ENCODE data around the gene BMPER. TPM values are rescaled to one million over a fixed set of nuclear protein-coding genes. Genes with fewer than 3 reads are reported as not detected.
A peak's percentile ranks its signal among the peaks of the same experiment; 100 is the strongest.

BMPER gene
- total RNA-seq, 1 donor, result 45.4 TPM

DNA sequence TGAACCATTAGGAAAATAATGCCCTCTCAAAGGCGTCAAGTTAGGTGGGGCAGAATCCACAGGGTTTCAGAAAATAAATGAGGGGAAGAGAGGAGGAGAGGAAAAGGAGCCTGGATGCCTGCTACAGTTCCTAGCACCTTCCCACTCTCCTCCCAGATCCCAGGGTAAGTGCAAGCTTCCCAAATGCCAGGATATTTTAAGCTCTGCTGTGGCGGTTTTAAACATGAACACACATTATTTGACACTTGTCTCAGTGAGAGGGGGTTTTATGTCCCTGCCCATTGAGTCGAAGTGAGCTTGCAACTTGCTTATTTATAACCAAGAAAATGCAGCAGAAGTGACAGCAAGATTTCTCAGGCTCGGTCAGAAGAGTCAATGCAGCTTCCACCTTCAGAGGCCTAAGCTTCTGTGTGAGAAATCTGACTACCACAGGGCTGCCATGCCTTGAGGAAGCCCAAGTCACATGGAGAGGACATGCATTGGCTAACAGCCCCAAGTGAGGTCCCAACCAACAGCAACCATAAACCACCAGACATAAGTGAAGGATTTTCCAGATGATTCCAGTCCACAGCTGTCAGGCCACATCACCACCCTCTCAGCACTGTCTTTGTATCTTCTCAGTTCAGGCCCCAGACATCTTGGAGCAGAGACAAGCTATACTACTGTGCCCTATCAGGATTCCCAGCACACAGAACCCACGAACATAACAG, 17.9 kb upstream of the BMPER start:
- TF ChIP-seq, protein P1, sequence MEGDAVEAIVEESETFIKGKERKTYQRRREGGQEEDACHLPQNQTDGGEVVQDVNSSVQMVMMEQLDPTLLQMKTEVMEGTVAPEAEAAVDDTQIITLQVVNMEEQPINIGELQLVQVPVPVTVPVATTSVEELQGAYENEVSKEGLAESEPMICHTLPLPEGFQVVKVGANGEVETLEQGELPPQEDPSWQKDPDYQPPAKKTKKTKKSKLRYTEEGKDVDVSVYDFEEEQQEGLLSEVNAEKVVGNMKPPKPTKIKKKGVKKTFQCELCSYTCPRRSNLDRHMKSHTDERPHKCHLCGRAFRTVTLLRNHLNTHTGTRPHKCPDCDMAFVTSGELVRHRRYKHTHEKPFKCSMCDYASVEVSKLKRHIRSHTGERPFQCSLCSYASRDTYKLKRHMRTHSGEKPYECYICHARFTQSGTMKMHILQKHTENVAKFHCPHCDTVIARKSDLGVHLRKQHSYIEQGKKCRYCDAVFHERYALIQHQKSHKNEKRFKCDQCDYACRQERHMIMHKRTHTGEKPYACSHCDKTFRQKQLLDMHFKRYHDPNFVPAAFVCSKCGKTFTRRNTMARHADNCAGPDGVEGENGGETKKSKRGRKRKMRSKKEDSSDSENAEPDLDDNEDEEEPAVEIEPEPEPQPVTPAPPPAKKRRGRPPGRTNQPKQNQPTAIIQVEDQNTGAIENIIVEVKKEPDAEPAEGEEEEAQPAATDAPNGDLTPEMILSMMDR (IDR thresholded peaks at IDR 0.05; ENCODE audit: insufficient read depth, low read length), result no peak
- DNase-seq (ENCODE audit: low read depth), result no peak
- H3K4me3 ChIP-seq (ENCODE audit: low read depth, low read length), result no peak overlapping the region

DNA sequence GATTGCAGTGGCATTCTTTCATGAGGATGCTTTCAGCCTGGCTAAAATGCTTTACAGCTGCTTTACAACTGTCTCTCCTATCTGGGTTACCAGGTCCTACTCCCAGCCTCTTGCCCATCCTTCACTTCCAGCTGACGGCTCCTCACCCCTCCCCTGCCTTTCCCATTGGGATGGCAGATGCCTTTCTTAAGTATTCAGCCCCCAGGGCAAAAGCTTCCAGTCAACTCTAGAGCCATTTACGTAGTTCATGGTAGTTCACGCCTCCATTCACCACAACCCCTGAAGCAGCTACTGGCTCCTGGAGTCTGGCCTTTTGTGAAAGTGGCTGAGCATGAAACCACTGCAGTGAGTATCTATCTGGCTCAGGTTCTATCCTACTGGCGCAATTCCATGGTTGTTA, 17.2 kb upstream of the BMPER start:
- TF ChIP-seq, protein P1 (IDR thresholded peaks at IDR 0.05; ENCODE audit: insufficient read depth, low read length), result no peak
- H3K4me3 ChIP-seq (ENCODE audit: low read depth, low read length), result no peak overlapping the region
- no peak for DNase-seq (ENCODE audit: low read depth)

DNA sequence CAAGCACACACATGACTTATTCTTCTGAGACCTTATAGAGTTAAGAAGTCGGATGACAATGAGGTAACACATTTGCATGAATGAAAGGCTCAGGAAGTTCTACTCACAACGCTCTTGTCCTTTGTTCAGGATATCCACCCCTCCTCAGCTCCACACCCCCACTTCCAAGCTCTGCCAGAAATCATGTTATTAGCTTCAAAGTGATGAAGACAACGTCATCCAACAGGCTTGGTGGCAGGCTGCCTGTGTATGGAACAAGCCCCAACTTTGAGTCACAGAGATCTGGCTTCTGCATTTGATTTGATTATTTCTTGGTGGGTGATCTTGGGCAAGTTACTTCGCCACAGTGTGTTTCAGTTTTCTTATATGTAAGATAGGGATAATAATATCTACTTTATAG, 12.4 kb upstream of the BMPER start:
- TF ChIP-seq, protein P1 (IDR thresholded peaks at IDR 0.05; ENCODE audit: insufficient read depth, low read length), result no peak
- DNase-seq (ENCODE audit: low read depth), result peak; percentile 86
- H3K4me3 ChIP-seq (ENCODE audit: low read depth, low read length), result no peak overlapping the region

DNA sequence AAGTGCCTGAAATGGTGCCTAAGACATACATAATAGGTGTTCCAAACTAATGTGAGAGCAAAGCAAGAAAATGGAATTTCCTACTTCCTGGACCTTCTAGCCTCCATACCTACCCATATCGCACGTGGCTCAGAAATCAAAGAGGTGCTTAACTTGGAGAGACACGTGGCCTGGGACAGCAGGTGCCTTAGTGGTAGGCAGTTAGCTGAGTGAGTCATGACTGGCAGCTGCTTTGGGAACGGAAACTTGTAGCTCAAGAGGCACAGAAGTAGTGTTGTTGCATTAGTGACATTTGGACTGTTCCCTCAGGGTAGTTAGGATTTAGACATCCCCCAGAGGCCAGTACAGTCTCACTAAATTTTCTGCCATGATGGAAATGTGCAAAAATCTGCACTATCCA, 12.0 kb upstream of the BMPER start:
- no peak overlapping the region for H3K4me3 ChIP-seq (ENCODE audit: low read depth, low read length)
- DNase-seq (ENCODE audit: low read depth), result no peak
- TF ChIP-seq, protein P1 (IDR thresholded peaks at IDR 0.05; ENCODE audit: insufficient read depth, low read length), result no peak

DNA sequence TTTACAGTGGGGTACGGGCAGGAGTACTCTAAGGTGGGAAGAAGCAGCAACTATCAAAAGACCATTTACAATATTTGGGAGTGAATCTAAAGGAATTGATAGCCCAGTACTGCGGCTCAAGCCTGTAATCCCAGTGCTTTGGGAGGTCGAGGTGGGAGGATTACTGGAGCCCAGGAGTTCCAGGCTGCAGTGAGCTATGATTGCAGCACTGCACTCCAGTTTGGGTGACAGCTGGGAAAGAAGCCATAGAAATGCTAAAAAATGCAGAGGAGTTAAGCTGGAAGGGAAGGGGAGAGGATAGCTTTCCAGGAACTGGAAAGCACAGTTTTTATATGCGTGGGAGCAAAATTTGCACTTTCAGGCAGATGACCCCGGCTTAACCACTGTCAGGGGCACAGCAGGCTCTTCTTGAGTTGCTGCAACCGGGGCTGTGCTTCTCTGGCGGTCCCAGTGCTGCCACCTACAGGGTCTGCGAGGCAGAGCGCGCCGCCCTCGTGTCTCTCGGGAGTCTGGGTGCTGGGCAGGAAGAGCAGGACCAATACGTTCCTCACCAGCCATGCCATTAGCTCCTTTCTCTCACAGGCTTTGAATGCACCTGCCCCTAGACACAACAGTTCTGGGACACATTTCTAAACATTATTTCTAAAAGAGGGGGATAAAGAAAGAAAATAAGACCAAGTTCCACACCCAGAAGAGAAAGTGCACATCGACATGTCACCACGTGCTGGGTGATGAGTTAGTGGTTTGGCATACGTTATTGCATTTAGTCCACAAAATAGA, 10.1 kb upstream of the BMPER start:
- H3K4me3 ChIP-seq (ENCODE audit: low read depth, low read length), result no peak overlapping the region
- DNase-seq (ENCODE audit: low read depth), result peak; percentile 78
- TF ChIP-seq, protein P1 (IDR thresholded peaks at IDR 0.05; ENCODE audit: insufficient read depth, low read length), result peak; percentile 95

DNA sequence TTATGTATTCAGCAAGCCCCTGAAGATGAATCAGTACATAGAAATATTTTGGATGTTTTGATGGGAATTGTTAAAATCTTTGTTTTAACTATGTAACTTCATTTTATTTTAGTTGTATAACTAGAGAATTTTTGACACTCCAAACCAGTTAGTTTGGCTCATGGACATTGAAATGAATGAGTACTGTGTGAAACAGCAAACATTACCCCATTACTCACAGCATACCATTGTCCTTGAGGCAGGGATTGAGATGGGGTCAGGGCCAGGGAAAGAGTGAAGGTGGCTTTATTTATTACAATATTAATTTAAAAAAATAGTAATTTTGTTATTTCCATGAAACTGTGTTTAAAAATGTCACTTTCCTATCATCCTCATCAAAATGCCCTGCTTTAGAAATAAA, 4.8 kb upstream of the BMPER start:
- DNase-seq (ENCODE audit: low read depth), result peak; percentile 61
- no peak overlapping the region for H3K4me3 ChIP-seq (ENCODE audit: low read depth, low read length)
- TF ChIP-seq, protein P1 (IDR thresholded peaks at IDR 0.05; ENCODE audit: insufficient read depth, low read length), result no peak

All from fibroblast of the aortic adventitia (primary cell).